Measurements from ENCODE around the gene NIPBL. TPM values are rescaled to one million over a fixed set of nuclear protein-coding genes. Genes with fewer than 3 reads are reported as not detected.

The NIPBL gene
- total and polyA plus RNA-seq, 2 of the 13 experiments (the other 11 are each of a cell fraction or from before 2014, with no cell fraction given) = 12.3 to 32.3 TPM

DNA sequence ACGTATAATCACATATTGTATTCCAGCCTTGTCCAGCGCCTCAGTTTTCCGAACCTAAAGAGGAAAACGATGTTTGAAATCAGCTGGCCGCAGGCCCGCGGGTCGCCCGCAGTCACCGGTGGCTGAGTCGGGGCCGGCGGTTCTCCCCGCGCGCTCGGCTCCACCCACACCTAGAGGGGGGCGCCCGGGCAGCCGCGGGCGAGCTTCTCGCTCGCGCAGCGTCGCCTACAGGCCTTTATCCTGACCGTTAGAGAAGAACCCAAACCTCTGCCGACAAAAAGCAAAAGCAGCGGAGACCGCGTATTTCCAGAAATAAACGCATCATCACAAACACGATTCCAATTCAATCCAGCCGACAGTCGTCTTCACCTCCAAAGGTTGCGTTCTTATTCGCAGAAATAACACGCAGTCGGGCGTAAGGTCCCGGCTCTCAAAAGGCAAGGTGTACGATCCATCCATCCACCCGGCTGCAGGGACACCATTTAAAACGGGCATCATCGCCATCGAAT lies 725 bp upstream of the NIPBL start (continued):
- 0 out of 2 replicates have a peak, but pooled peaks have one; percentile 33 for TF ChIP-seq ZNF503 (CRISPR knock-in tag; IDR thresholded peaks at IDR 0.05)
- 0 out of 2 replicates have a peak, but pooled peaks have one; percentile 53 for TF ChIP-seq ZNF816 (CRISPR knock-in tag; IDR thresholded peaks at IDR 0.05; ENCODE audit: borderline replicate concordance)

DNA sequence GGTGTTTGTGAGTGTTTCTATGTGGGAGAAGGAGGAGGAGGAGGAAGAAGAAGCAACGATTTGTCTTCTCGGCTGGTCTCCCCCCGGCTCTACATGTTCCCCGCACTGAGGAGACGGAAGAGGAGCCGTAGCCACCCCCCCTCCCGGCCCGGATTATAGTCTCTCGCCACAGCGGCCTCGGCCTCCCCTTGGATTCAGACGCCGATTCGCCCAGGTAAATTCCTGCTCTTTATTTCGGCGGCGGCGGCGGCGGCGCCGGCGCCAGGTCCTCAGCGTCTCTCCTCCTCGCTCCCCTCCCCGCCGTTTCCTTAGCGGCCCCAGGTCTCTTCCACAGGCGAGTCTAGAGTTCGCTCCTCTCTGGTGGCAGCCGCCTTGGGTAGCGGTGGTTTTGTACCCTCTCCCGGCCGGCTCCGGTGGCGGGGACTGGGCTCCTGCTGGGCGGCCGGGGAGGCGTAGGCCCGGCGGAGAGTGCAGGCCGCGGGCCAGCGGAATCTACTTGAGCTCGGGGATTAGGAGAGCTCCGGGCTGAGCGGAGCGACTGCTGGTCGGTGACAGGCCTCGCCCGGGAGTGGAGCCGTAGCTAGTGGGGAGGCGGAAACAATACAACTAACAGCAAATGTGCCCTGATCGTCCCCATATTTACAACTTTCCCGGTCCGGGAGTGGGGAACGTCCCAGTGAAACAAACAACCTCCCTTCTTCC lies 547 bp downstream of the NIPBL start:
- intact Hi-C loops (cut with micrococcal nuclease; ENCODE audit: unreplicated experiment) = loop anchor here (1.0 to 10.0 kb wide), 3 partner anchors 67 to 722 kb away; partner anchors contain the start of genes LMBRD2 and SKP2
- Histone ChIP-seq H3K27ac (ENCODE audit: extremely low read length, insufficient read depth, low read length) (peak overlapping the region; percentile 96), H3K9me3 (ENCODE audit: low read length) (no peaks in the 10 kb centered on the region), H4K20me1 (ENCODE audit: insufficient read depth, low read length) (peaks cover 53% of the 10 kb centered on the region), H3K27me3 (ENCODE audit: control insufficient read depth in 1 of 2, insufficient read depth in 2 of 2, low read length in 2 of 2) (peaks cover 0 to 3% of the 10 kb centered on the region in 2 experiments; a peak in 1 of 5 replicates), H3K4me3 (replicated peaks in 1 of 3; ENCODE audit: insufficient read depth in 1 of 3, low read depth in 2 of 3, low read length in 3 of 3) (peak overlapping the region; percentile 94 to 100 (median 99)), H3K9ac (ENCODE audit: insufficient read depth, low read depth, low read length) (peak overlapping the region; percentile 97), H3K79me2 (ENCODE audit: insufficient read depth, low read length) (peaks cover 90% of the 10 kb centered on the region), H3K4me2 (ENCODE audit: low read depth, low read length) (peak overlapping the region; percentile 86), H3K4me1 (ENCODE audit: insufficient read depth, low read length) (peaks cover 43% of the 10 kb centered on the region), H2AFZ (ENCODE audit: low read length) (no peak overlapping the region), H3K36me3 (replicated peaks in 1 of 2; ENCODE audit: control insufficient read depth in 1 of 2, insufficient read depth in 2 of 2, low read length in 2 of 2) (no peaks in the 10 kb centered on the region)
- peak; percentile 59 for ATAC-seq
- ChIA-PET CTCF (ENCODE audit: low intra/inter-chr PET ratio, low total read pairs) (no interaction called here), POLR2A (interaction anchor here (1.6 to 1.7 kb wide), 3 partner anchors 11 to 723 kb away, joined by 3 to 6 read pairs (median 3); partner anchors contain the start of gene NADK2)
- 1% methylated on average over 27 of the region's 57 CpGs for WGBS (ENCODE audit: low lambda C conversion rate)
- peak; percentile 21 for DNase-seq (ENCODE audit: low spot score)
- in situ Hi-C loops (cut with HindIII; ENCODE audit: extremely low pct_ligation_motif_present, low pct_unique_long_range_greater_than_20kb) = no loop called here
- no peak for FAIRE-seq
- BruUV-seq (replicated peaks) = no TSS peak
- no peak for TF ChIP-seq ZNF253 (CRISPR knock-in tag; IDR thresholded peaks at IDR 0.05; ENCODE audit: borderline replicate concordance)
- no peak for TF ChIP-seq ZFAT (CRISPR knock-in tag; conservative IDR thresholded peaks at IDR 0.05)
- 0 out of 2 replicates have a peak, but pooled peaks have one; percentile 38 for TF ChIP-seq ZSCAN21 (CRISPR knock-in tag; IDR thresholded peaks at IDR 0.05; ENCODE audit: borderline replicate concordance)
- TF ChIP-seq, protein P1, sequence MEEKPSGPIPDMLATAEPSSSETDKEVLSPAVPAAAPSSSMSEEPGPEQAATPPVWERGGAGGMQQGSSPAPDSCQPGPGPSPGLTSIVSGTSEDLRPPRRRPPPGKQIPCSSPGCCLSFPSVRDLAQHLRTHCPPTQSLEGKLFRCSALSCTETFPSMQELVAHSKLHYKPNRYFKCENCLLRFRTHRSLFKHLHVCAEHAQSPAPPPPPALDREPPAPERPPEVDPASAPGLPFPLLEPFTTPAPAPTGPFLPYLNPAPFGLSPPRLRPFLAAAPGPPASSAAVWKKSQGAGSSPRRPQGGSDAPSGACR (CRISPR knock-in tag; IDR thresholded peaks at IDR 0.05) = 0 out of 2 replicates have a peak, but pooled peaks have one; percentile 8
- TF ChIP-seq GLI4 (CRISPR knock-in tag; IDR thresholded peaks at IDR 0.05; ENCODE audit: borderline replicate concordance) = peak; percentile 75; the same call in 1 of the 2 replicates
- peak; percentile 66 for TF ChIP-seq TAF15 (IDR thresholded peaks at IDR 0.05; ENCODE audit: low read depth, low read length, poor library complexity, severe bottlenecking)
- TF ChIP-seq, protein P2, sequence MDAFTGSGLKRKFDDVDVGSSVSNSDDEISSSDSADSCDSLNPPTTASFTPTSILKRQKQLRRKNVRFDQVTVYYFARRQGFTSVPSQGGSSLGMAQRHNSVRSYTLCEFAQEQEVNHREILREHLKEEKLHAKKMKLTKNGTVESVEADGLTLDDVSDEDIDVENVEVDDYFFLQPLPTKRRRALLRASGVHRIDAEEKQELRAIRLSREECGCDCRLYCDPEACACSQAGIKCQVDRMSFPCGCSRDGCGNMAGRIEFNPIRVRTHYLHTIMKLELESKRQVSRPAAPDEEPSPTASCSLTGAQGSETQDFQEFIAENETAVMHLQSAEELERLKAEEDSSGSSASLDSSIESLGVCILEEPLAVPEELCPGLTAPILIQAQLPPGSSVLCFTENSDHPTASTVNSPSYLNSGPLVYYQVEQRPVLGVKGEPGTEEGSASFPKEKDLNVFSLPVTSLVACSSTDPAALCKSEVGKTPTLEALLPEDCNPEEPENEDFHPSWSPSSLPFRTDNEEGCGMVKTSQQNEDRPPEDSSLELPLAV (CRISPR knock-in tag; conservative IDR thresholded peaks at IDR 0.05; ENCODE audit: low read depth) = 0 out of 2 replicates have a peak, but pooled peaks have one; percentile 3
- TF ChIP-seq ZNF746 (CRISPR knock-in tag; IDR thresholded peaks at IDR 0.05) = no peak
- TF ChIP-seq, protein P3, sequence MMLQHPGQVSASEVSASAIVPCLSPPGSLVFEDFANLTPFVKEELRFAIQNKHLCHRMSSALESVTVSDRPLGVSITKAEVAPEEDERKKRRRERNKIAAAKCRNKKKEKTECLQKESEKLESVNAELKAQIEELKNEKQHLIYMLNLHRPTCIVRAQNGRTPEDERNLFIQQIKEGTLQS (CRISPR knock-in tag; IDR thresholded peaks at IDR 0.05) = 0 out of 2 replicates have a peak, but pooled peaks have one; percentile 15
- TF ChIP-seq ZNF552 (CRISPR knock-in tag; IDR thresholded peaks at IDR 0.05; ENCODE audit: borderline replicate concordance) = no peak
- TF ChIP-seq GABPB1 (CRISPR knock-in tag; IDR thresholded peaks at IDR 0.05) = peak; percentile 80
- no peak for TF ChIP-seq ZIK1 (CRISPR knock-in tag; IDR thresholded peaks at IDR 0.05; ENCODE audit: borderline replicate concordance, low read depth)
- no peak for TF ChIP-seq CBX5 (CRISPR knock-in tag; IDR thresholded peaks at IDR 0.05; ENCODE audit: borderline replicate concordance)
- peak; percentile 65 for TF ChIP-seq BORCS8-MEF2B (CRISPR knock-in tag; IDR thresholded peaks at IDR 0.05)

Measured in HepG2 (cell line).